Mesendoderm (in vitro differentiated cells): ENCODE results near the gene MKI67. TPM values are rescaled to one million over a fixed set of nuclear protein-coding genes. Genes with fewer than 3 reads are reported as not detected.
A peak's percentile ranks its signal among the peaks of the same experiment; 100 is the strongest.

ENCODE experiments used
- DNase-seq: peaks from one replicate; pipeline ENCODE4 v3.0.0; 2013
- H2AK5ac ChIP-seq: 2 replicates; pipeline ENCODE4 v1.6.1; 2013; ENCODE audit warnings: low read length, inconsistent platforms
- H2BK120ac ChIP-seq: 2 replicates; pipeline ENCODE4 v1.6.1; 2013; ENCODE audit warnings: low read depth, mild to moderate bottlenecking, low read length, moderate library complexity, mixed read lengths
- H2BK15ac ChIP-seq: replicated peaks from 2 replicates; pipeline ENCODE4 v1.6.1; 2013; ENCODE audit warnings: low read depth, mild to moderate bottlenecking, moderate library complexity
- H2BK5ac ChIP-seq: 2 replicates; pipeline ENCODE4 v1.6.1; 2013; ENCODE audit warnings: low read length, inconsistent platforms
- H3K18ac ChIP-seq: 2 replicates; pipeline ENCODE4 v1.6.1; 2013; ENCODE audit warnings: mild to moderate bottlenecking, low read length, mixed read lengths
- H3K23ac ChIP-seq: one replicate; pipeline ENCODE4 v1.6.1; 2013; ENCODE audit warnings: low read length
- H3K27ac ChIP-seq: 2 replicates; pipeline ENCODE4 v1.5.1; 2013; ENCODE audit warnings: low read depth, mild to moderate bottlenecking, inconsistent platforms, low read length, moderate library complexity
- H3K27me3 ChIP-seq: 2 replicates; pipeline ENCODE4 v1.6.1; 2013; ENCODE audit warnings: low read length, control low read depth, mild to moderate bottlenecking, inconsistent platforms; ENCODE audit not compliant: insufficient read depth, poor library complexity
- H3K36me3 ChIP-seq: 2 replicates; pipeline ENCODE4 v1.6.1; 2013; ENCODE audit warnings: low read length, inconsistent platforms; ENCODE audit not compliant: control insufficient read depth, insufficient read depth
- H3K4ac ChIP-seq: one replicate; pipeline ENCODE4 v1.6.1; 2013; ENCODE audit warnings: low read depth, mild to moderate bottlenecking, low read length, moderate library complexity
- H3K4me1 ChIP-seq: 2 replicates; pipeline ENCODE4 v1.6.1; 2013; ENCODE audit warnings: low read depth, low read length, inconsistent platforms; ENCODE audit not compliant: control insufficient read depth
- H3K4me2 ChIP-seq: 2 replicates; pipeline ENCODE4 v1.6.1; 2013; ENCODE audit warnings: low read length
- H3K4me3 ChIP-seq: 2 replicates; pipeline ENCODE4 v1.5.1; 2013; ENCODE audit warnings: mild to moderate bottlenecking, low read length
- H3K56ac ChIP-seq: one replicate; pipeline ENCODE4 v1.6.1; 2013; ENCODE audit warnings: low read length
- H3K79me1 ChIP-seq: 2 replicates; pipeline ENCODE4 v1.6.1; 2013; ENCODE audit warnings: low read length, inconsistent platforms
- H3K79me2 ChIP-seq: 2 replicates; pipeline ENCODE4 v1.6.1; 2013; ENCODE audit warnings: mild to moderate bottlenecking, low read length; ENCODE audit not compliant: control insufficient read depth, insufficient read depth
- H3K9ac ChIP-seq: 2 replicates; pipeline ENCODE4 v1.6.1; 2013; ENCODE audit warnings: low read length, inconsistent platforms
- H4K5ac ChIP-seq: one replicate; pipeline ENCODE4 v1.6.1; 2013; ENCODE audit warnings: low read length
- H4K8ac ChIP-seq: one replicate; pipeline ENCODE4 v1.6.1; 2013; ENCODE audit warnings: low read depth, mild to moderate bottlenecking, control low read depth, low read length, moderate library complexity
- WGBS: extraction: QIAGEN DNeasy Blood & Tissue Kit; methylation state at CpG from one replicate; pipeline ENCODE4 v1.1.7; 2013; ENCODE audit warnings: low lambda C conversion rate, missing lambda C conversion rate; ENCODE audit not compliant: insufficient coverage; ENCODE audit errors: extremely low coverage; 5-methylcytosine and 5-hydroxymethylcytosine counted together
- polyA plus RNA-seq, 2 experiments: library from polyadenylated mRNA; stranded (reverse); fragments of 200-250 nt; gene quantifications; one replicate each; pipeline ENCODE4 v1.2.3, GENCODE V29; 2013

MKI67 gene, protein sequence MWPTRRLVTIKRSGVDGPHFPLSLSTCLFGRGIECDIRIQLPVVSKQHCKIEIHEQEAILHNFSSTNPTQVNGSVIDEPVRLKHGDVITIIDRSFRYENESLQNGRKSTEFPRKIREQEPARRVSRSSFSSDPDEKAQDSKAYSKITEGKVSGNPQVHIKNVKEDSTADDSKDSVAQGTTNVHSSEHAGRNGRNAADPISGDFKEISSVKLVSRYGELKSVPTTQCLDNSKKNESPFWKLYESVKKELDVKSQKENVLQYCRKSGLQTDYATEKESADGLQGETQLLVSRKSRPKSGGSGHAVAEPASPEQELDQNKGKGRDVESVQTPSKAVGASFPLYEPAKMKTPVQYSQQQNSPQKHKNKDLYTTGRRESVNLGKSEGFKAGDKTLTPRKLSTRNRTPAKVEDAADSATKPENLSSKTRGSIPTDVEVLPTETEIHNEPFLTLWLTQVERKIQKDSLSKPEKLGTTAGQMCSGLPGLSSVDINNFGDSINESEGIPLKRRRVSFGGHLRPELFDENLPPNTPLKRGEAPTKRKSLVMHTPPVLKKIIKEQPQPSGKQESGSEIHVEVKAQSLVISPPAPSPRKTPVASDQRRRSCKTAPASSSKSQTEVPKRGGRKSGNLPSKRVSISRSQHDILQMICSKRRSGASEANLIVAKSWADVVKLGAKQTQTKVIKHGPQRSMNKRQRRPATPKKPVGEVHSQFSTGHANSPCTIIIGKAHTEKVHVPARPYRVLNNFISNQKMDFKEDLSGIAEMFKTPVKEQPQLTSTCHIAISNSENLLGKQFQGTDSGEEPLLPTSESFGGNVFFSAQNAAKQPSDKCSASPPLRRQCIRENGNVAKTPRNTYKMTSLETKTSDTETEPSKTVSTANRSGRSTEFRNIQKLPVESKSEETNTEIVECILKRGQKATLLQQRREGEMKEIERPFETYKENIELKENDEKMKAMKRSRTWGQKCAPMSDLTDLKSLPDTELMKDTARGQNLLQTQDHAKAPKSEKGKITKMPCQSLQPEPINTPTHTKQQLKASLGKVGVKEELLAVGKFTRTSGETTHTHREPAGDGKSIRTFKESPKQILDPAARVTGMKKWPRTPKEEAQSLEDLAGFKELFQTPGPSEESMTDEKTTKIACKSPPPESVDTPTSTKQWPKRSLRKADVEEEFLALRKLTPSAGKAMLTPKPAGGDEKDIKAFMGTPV (N-terminal part only)
- 30.3 TPM for polyA plus RNA-seq (2013, experiment 1 of 2)
- polyA plus RNA-seq (2013, experiment 2 of 2), result 29.7 TPM

DNA sequence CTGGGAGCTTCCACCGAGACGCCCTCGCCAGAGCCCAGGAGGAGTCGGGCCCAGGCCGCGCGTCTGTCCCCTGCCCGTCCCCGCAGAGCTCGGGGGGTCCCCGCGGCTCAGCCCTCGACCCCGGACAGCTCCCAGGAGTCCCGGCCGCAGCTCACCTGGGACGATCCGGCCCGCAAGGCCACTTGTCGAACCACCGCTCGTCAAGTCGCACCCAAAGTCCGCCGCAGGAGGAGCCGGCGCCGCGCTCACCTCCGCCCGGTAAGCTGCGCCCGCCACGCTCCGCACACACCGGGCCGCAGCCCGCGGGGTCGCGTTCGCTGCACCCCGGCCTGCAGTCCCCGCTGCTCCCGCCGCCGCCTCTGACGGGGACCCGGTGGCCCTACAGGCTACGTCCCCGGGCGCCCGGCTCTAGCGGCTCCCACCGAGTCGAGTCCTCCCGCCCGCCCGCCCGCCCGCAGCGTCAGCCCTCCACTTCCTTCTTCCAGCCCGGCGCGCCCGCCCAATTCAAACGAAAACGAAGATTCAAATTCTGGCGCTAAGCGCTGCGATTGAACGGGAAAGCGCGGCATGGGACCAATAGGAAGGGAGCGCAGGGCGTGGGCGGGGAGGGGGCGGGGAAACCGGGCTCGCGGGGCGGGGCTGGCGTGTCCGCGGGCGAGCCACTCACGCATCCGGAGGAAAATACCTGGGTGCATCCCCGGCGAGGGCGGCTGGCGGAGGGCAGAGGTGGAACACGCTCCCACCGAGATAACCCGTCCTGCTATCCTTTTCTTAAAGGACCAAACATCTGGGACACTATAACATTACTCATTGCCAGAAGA, at the start of gene MKI67:
TSS of gene MKI67 (minus strand) at position 480 of the 821 bp plus-strand sequence. CDS start 756 bp downstream, outside the sequence.
- peak within 1 kb of the TSS; percentile 91 for H3K4me3 ChIP-seq
- peak within 1 kb of the TSS; percentile 61 for H2BK5ac ChIP-seq
- no peak within 1 kb of the TSS for H4K5ac ChIP-seq
- H2BK120ac ChIP-seq, result peak within 1 kb of the TSS; percentile 61
- H3K4me2 ChIP-seq, result peak within 1 kb of the TSS; percentile 17
- peak within 1 kb of the TSS; percentile 92 for H3K56ac ChIP-seq
- peak within 1 kb of the TSS; percentile 91 for H3K4ac ChIP-seq
- peak within 1 kb of the TSS; percentile 93 for H3K9ac ChIP-seq
- H3K79me1 ChIP-seq, result peaks cover 9% of the 10 kb centered on the region
- no CpG with 5 or more reads among the region's 95 CpGs for WGBS
- no peak within 1 kb of the TSS for H2AK5ac ChIP-seq
- DNase-seq, result peak; percentile 95
- H3K27me3 ChIP-seq, result no peaks in the 10 kb centered on the region
- no peak within 1 kb of the TSS for H3K27ac ChIP-seq
- no peaks in the 10 kb centered on the region for H3K36me3 ChIP-seq
- H4K8ac ChIP-seq, result no peak within 1 kb of the TSS
- peaks cover 6% of the 10 kb centered on the region for H3K4me1 ChIP-seq
- H3K18ac ChIP-seq, result peak within 1 kb of the TSS; percentile 99
- no peak within 1 kb of the TSS for H2BK15ac ChIP-seq
- peaks cover 21% of the 10 kb centered on the region for H3K79me2 ChIP-seq
- H3K23ac ChIP-seq, result peak within 1 kb of the TSS; percentile 33

DNA sequence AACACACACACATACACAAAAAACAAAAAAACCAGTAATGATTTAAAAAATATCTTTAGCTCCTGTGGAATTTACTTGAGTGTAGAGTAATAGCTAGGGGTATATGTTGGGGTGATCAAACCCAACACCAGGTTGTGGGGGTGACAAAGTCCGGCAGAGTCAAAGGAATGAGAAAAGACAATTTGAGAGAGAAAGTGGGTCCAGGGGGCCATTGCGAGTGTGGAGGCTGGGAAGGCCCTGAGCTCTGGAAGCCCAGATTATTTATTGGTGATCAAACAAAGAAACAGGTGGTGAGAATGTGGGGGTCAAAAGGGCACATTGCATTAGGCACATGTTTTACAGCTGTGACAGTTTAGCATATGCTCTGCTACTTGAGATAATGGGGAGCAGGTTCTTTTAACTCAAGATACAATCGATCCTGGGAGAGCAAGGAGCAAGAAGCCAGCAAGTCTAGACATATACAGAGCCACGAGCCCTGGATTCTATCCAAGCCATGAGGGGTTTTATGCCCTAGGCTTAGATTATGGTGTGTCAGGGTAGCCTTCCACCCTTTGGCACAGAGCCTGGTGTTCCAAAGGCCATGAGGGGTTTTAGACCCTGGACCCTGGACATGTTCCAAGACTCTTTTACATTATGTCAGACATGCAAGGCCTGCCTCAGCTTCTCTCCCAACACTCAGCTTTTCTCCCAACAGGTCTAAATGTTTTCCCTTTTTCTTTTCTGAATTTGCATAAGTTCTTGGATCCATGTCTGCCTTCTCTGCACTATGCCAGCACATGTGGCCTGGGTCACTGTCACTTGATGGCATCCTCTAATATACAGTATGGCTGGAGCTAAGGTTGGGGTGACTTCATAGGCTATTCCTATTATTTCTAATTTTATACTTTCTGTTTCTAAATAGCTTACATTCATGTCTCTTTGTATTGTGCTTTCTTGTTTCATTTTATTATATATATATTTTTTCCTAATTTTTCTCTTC, 48.6 kb upstream of the MKI67 start:
- Histone ChIP-seq H3K23ac (no peak overlapping the region), H4K5ac (no peak overlapping the region), H3K4me2 (no peak overlapping the region), H2BK15ac (no peak overlapping the region), H3K4ac (no peak overlapping the region), H3K79me1 (no peaks in the 10 kb centered on the region), H3K56ac (no peak overlapping the region), H2BK120ac (no peak overlapping the region), H2BK5ac (no peak overlapping the region), H3K27me3 (no peaks in the 10 kb centered on the region), H4K8ac (no peak overlapping the region), H3K36me3 (no peaks in the 10 kb centered on the region), H3K4me1 (no peaks in the 10 kb centered on the region), H3K18ac (no peak overlapping the region), H3K79me2 (no peaks in the 10 kb centered on the region), H3K4me3 (no peak overlapping the region), H3K9ac (no peak overlapping the region), H2AK5ac (no peak overlapping the region), H3K27ac (no peak overlapping the region)
- DNase-seq, result no peak
- WGBS, result no CpG with 5 or more reads among the region's 4 CpGs

DNA sequence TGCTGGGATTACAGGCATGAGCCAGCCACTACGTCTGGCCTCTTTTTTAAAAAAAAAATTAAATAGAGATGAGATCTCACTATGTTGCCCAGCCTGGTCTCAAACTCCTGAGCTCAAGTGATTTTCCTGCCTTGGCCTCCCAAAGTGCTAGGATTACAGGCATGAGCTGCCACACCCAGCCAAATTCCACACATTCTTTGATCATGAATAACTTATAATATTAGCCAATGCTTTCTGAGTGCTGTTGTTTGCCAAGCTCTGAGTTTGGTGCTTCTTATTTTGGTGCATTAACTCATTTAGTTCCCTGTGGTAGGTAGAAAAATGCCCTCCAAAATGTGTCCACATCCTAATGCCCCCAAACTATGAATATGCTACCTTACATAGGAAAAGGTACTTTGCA, 47.2 kb upstream of the MKI67 start:
- H3K18ac ChIP-seq, result no peak overlapping the region
- H3K23ac ChIP-seq, result no peak overlapping the region
- peak; percentile 11 for DNase-seq

DNA sequence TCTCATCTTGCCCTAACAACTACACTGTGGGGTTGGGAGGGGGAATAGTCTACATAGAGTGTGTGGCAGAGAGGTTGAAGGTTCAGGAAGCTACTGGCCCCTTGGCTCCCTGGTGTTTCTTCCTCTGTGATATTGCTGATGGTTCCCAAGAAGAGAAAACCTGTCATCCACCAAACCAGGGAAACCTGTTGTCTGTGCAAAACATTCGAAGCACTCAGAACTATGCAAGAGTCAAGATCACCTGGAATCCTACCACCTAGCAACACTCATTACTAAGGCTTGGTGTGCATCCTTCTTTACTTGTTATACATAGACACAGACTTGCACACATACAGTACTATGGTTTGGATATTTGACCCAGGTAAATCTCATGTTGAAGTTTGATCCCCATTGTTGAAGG, 46.5 kb upstream of the MKI67 start:
- Histone ChIP-seq H2BK15ac (no peak overlapping the region), H4K8ac (no peak overlapping the region), H2BK120ac (no peak overlapping the region), H3K27ac (no peak overlapping the region), H4K5ac (no peak overlapping the region), H3K9ac (no peak overlapping the region), H3K79me1 (no peaks in the 10 kb centered on the region), H3K23ac (no peak overlapping the region), H3K79me2 (no peaks in the 10 kb centered on the region), H3K4me3 (no peak overlapping the region), H3K18ac (no peak overlapping the region), H2AK5ac (no peak overlapping the region), H3K36me3 (no peaks in the 10 kb centered on the region), H3K4me1 (no peaks in the 10 kb centered on the region), H3K56ac (no peak overlapping the region), H2BK5ac (no peak overlapping the region), H3K4ac (no peak overlapping the region), H3K27me3 (no peaks in the 10 kb centered on the region), H3K4me2 (no peak overlapping the region)
- DNase-seq, result no peak
- WGBS, result no CpG with 5 or more reads among the region's 1 CpG

More for the DNA sequence above, 47.2 kb upstream of the MKI67 start:
- no CpG with 5 or more reads among the region's 1 CpG for WGBS
- Histone ChIP-seq H3K27me3 (no peaks in the 10 kb centered on the region), H3K4me2 (no peak overlapping the region), H3K4me1 (no peaks in the 10 kb centered on the region), H3K9ac (no peak overlapping the region), H2BK15ac (no peak overlapping the region), H3K79me2 (no peaks in the 10 kb centered on the region), H4K8ac (no peak overlapping the region), H2BK5ac (no peak overlapping the region), H3K56ac (no peak overlapping the region), H3K4ac (no peak overlapping the region), H3K36me3 (no peaks in the 10 kb centered on the region), H2BK120ac (no peak overlapping the region), H3K79me1 (no peaks in the 10 kb centered on the region), H3K27ac (no peak overlapping the region), H4K5ac (no peak overlapping the region), H3K4me3 (no peak overlapping the region), H2AK5ac (no peak overlapping the region)
